22Rv1 (cell line): Measurements from ENCODE around the gene SPHK2.

ENCODE experiments used
- CTCF ChIP-seq: fragments of 450-650 bp; IDR thresholded peaks from 2 replicates; pipeline ENCODE4 v1.5.1; 2017; ENCODE audit warnings: mild to moderate bottlenecking
- ZFX ChIP-seq: fragments of 450-650 bp; IDR thresholded peaks from 2 replicates; pipeline ENCODE4 v1.6.1; 2017; ENCODE audit warnings: antibody characterized with exemption, borderline replicate concordance

- TF ChIP-seq CTCF (no peak), ZFX (no peak)
Observed at GRCh38 chr19:48669903-48670668, 50.8 kb downstream of the SPHK2 start.
